AG20443 (cell line): Measurements from ENCODE around the gene ADGRG6.

ENCODE experiments used
- DNase-seq: peaks from one replicate; pipeline ENCODE4 v3.0.0; 2012; ENCODE audit warnings: low spot score, mixed read lengths

The ADGRG6 gene

GRCh38 chr6:142376115-142376514 lies 74.3 kb downstream of the ADGRG6 start:
- DNase-seq = no peak

- DNase-seq = no peak
These were observed 75.1 kb downstream of the ADGRG6 start for GRCh38 chr6:142376800-142377496.

- no peak for DNase-seq
These were observed 75.7 kb downstream of the ADGRG6 start for GRCh38 chr6:142377497-142377848.

GRCh38 chr6:142378138-142378875 lies 76.5 kb downstream of the ADGRG6 start:
- DNase-seq = peak; percentile 44

GRCh38 chr6:142380626-142381025 lies 78.8 kb downstream of the ADGRG6 start:
- DNase-seq = no peak

GRCh38 chr6:142381181-142381580 lies 79.4 kb downstream of the ADGRG6 start:
- no peak for DNase-seq

GRCh38 chr6:142381845-142382378 lies 80.1 kb downstream of the ADGRG6 start:
- DNase-seq = peak; percentile 18

GRCh38 chr6:142384519-142385254 lies 82.9 kb downstream of the ADGRG6 start:
- DNase-seq = peak; percentile 46

GRCh38 chr6:142385352-142385751 lies 83.5 kb downstream of the ADGRG6 start:
- DNase-seq = no peak

- DNase-seq = no peak
These were observed 84.8 kb downstream of the ADGRG6 start for GRCh38 chr6:142386657-142387056.

GRCh38 chr6:142387997-142388815 lies 86.4 kb downstream of the ADGRG6 start:
- DNase-seq = peak; percentile 31

- DNase-seq = no peak
These were observed 93.5 kb downstream of the ADGRG6 start for GRCh38 chr6:142395266-142395665.

GRCh38 chr6:142395768-142396231 lies 94.0 kb downstream of the ADGRG6 start:
- DNase-seq = no peak

- DNase-seq = no peak
These were observed 96.5 kb downstream of the ADGRG6 start for GRCh38 chr6:142398353-142398752.

GRCh38 chr6:142399739-142400138 lies 97.9 kb downstream of the ADGRG6 start:
- DNase-seq = no peak

GRCh38 chr6:142400495-142400894 lies 98.7 kb downstream of the ADGRG6 start:
- no peak for DNase-seq

GRCh38 chr6:142401838-142402237 lies 100.0 kb downstream of the ADGRG6 start:
- no peak for DNase-seq

- no peak for DNase-seq
These were observed 102.9 kb downstream of the ADGRG6 start for GRCh38 chr6:142404751-142405150.

- DNase-seq = no peak
These were observed 104.3 kb downstream of the ADGRG6 start for GRCh38 chr6:142406131-142406530.

- no peak for DNase-seq
These were observed 106.0 kb downstream of the ADGRG6 start for GRCh38 chr6:142407685-142408273.

- DNase-seq = no peak
These were observed 106.6 kb downstream of the ADGRG6 start for GRCh38 chr6:142408409-142408808.
